ENCODE results near the gene TFEC. TPM values are rescaled to one million over a fixed set of nuclear protein-coding genes. Genes with fewer than 3 reads are reported as not detected.

The TFEC gene
- total and polyA plus RNA-seq, 10 of the 15 experiments (the other 5 are each of a cell fraction or from before 2014, with no cell fraction given): 0.18 to 5.8 (median 2.4) TPM

- no TSS peak for BruUV-seq (replicated peaks)
- TF ChIP-seq STAT3 (IDR thresholded peaks at IDR 0.05; ENCODE audit: low read depth, low read length) (no peak), SREBF1 (IDR thresholded peaks at IDR 0.05; ENCODE audit: low read length) (no peak), CHD1 (IDR thresholded peaks at IDR 0.05; ENCODE audit: low read depth, low read length) (no peak), ZNF622 (IDR thresholded peaks at IDR 0.05) (no peak), ZZZ3 (IDR thresholded peaks at IDR 0.05; ENCODE audit: control insufficient read depth, insufficient read length, low read depth) (no peak)
- Histone ChIP-seq H3K27ac (ENCODE audit: control insufficient read depth, insufficient read depth) (no peak overlapping the region), H3K9me3 (replicated peaks; ENCODE audit: control insufficient read depth, insufficient read depth, low read length) (no peaks in the 10 kb centered on the region), H3K36me3 (ENCODE audit: control insufficient read depth in 2 of 2, insufficient read depth in 2 of 2, low read length in 1 of 2) (no peaks in the 10 kb centered on the region), H3K9ac (ENCODE audit: control insufficient read depth, insufficient read depth, low read length) (no peak overlapping the region), H3K79me2 (ENCODE audit: control insufficient read depth, insufficient read depth, low read length) (no peaks in the 10 kb centered on the region), H2AFZ (ENCODE audit: control insufficient read depth, low read depth, low read length) (0 out of 2 replicates have a peak overlapping the region, but pooled peaks have one; percentile 8), H4K20me1 (ENCODE audit: control insufficient read depth, insufficient read depth) (no peaks in the 10 kb centered on the region), H3K4me3 (no peak overlapping the region), H3K4me1 (ENCODE audit: control insufficient read depth, insufficient read depth, low read length) (peaks cover 9% of the 10 kb centered on the region), H3K27me3 (replicated peaks in 1 of 2; ENCODE audit: control insufficient read depth in 2 of 2, insufficient read depth in 2 of 2, low read length in 1 of 2) (no peaks in the 10 kb centered on the region), H3K4me2 (ENCODE audit: control insufficient read depth, insufficient read depth) (peak overlapping the region; percentile 13; the same call in 1 of the 2 replicates)
- 39% methylated on average over 5 of the region's 5 CpGs for WGBS (ENCODE audit: insufficient coverage, insufficient replicate concordance, low lambda C conversion rate, missing lambda C conversion rate)
- in situ Hi-C loops (cut with MboI): no loop called here
- ChIA-PET POLR2A (interaction anchor here (0.7 kb wide), 1 partner anchor 31 kb away, joined by 3 read pairs; no protein-coding TSS in a partner anchor), CTCF (no interaction called here), RAD21 (ENCODE audit: unreplicated experiment) (no interaction called here), SMC1A (ENCODE audit: uncharacterized antibody, unreplicated experiment) (no interaction called here)
- no peak for FAIRE-seq
- DNase-seq (ENCODE audit: low read depth, low spot score): no peak
- intact Hi-C loops (cut with micrococcal nuclease; ENCODE audit: unreplicated experiment): no loop called here
- no peak for ATAC-seq
Observed at GRCh38 chr7:116027786-116028185, 2.8 kb downstream of the TFEC start.

- Histone ChIP-seq H3K27me3 (replicated peaks in 1 of 2; ENCODE audit: control insufficient read depth in 2 of 2, insufficient read depth in 2 of 2, low read length in 1 of 2) (no peaks in the 10 kb centered on the region), H3K79me2 (ENCODE audit: control insufficient read depth, insufficient read depth, low read length) (no peaks in the 10 kb centered on the region), H3K27ac (ENCODE audit: control insufficient read depth, insufficient read depth) (no peak overlapping the region), H3K4me3 (no peak overlapping the region), H3K4me1 (ENCODE audit: control insufficient read depth, insufficient read depth, low read length) (peaks cover 12% of the 10 kb centered on the region), H2AFZ (ENCODE audit: control insufficient read depth, low read depth, low read length) (no peak overlapping the region), H3K4me2 (ENCODE audit: control insufficient read depth, insufficient read depth) (no peak overlapping the region), H3K9ac (ENCODE audit: control insufficient read depth, insufficient read depth, low read length) (no peak overlapping the region), H4K20me1 (ENCODE audit: control insufficient read depth, insufficient read depth) (no peaks in the 10 kb centered on the region), H3K36me3 (ENCODE audit: control insufficient read depth in 2 of 2, insufficient read depth in 2 of 2, low read length in 1 of 2) (no peaks in the 10 kb centered on the region), H3K9me3 (replicated peaks; ENCODE audit: control insufficient read depth, insufficient read depth, low read length) (no peaks in the 10 kb centered on the region)
- WGBS (ENCODE audit: insufficient coverage, insufficient replicate concordance, low lambda C conversion rate, missing lambda C conversion rate): 0% methylated on average over 1 of the region's 1 CpG
- POLR2A ChIA-PET: no interaction called here
- ATAC-seq (no peak), FAIRE-seq (no peak), DNase-seq (ENCODE audit: low read depth, low spot score) (no peak)
- SMC1A ChIA-PET (ENCODE audit: uncharacterized antibody, unreplicated experiment): interaction anchor here (1.9 kb wide), 1 partner anchor 11 kb away, joined by 5 read pairs; no protein-coding TSS in a partner anchor
- no TSS peak for BruUV-seq (replicated peaks)
- CTCF ChIA-PET: interaction anchor here (0.6 kb wide), 1 partner anchor 56 kb away, joined by 3 read pairs; no protein-coding TSS in a partner anchor
- intact Hi-C loops (cut with micrococcal nuclease; ENCODE audit: unreplicated experiment): no loop called here
- RAD21 ChIA-PET (ENCODE audit: unreplicated experiment): no interaction called here
- in situ Hi-C loops (cut with MboI): no loop called here
- no peak for TF ChIP-seq SREBF2 (IDR thresholded peaks at IDR 0.05; ENCODE audit: low read length)
- TF ChIP-seq ETV6 (conservative IDR thresholded peaks at IDR 0.05 in 1 of 2, IDR thresholded peaks at IDR 0.05 in 1 of 2; ENCODE audit: borderline replicate concordance in 1 of 2, low read depth in 1 of 2): no peak
- no peak for TF ChIP-seq ZNF207 (IDR thresholded peaks at IDR 0.05; ENCODE audit: borderline replicate concordance)
- TF ChIP-seq LARP7 (IDR thresholded peaks at IDR 0.05): no peak
- TF ChIP-seq YBX1 (IDR thresholded peaks at IDR 0.05): no peak
- no peak for TF ChIP-seq REST (IDR thresholded peaks at IDR 0.05; ENCODE audit: low read depth, low read length)
- TF ChIP-seq FOXM1 (IDR thresholded peaks at IDR 0.05; ENCODE audit: low read depth, low read length): no peak
- TF ChIP-seq JUND (IDR thresholded peaks at IDR 0.05; ENCODE audit: low read depth, low read length): no peak
- no peak for TF ChIP-seq PML (IDR thresholded peaks at IDR 0.05; ENCODE audit: low read length)
- no peak for TF ChIP-seq WRNIP1 (IDR thresholded peaks at IDR 0.05; ENCODE audit: borderline replicate concordance, low read depth, low read length)
Observed at GRCh38 chr7:116024826-116025809, 5.4 kb downstream of the TFEC start.
